Ovary (tissue), 9 donors: ENCODE data around the gene SZT2. TPM values are rescaled to one million over a fixed set of nuclear protein-coding genes. Genes with fewer than 3 reads are reported as not detected.

Experiments used
- DNase-seq, 5 donors: peaks; one replicate each; pipeline ENCODE4 v3.0.0-alpha.2; 2019 to 2020
- H3K27ac ChIP-seq, 2 donors: fragments of 200-600 bp; one replicate each; pipeline versions ENCODE4 v1.5.1 to v1.8.0; 2019 to 2022
- H3K27me3 ChIP-seq: fragments of 200-600 bp; one replicate; pipeline ENCODE4 v1.8.0; 2022
- H3K36me3 ChIP-seq: fragments of 200-600 bp; sonication (generic); one replicate; pipeline ENCODE4 v1.5.1; 2019
- H3K4me1 ChIP-seq: one replicate; pipeline ENCODE4 v1.8.1; 2013; ENCODE audit warnings: mild to moderate bottlenecking, moderate library complexity; ENCODE audit not compliant: insufficient read depth
- H3K4me3 ChIP-seq: fragments of 200-600 bp; sonication (generic); one replicate; pipeline ENCODE4 v1.5.1; 2017
- H3K9me3 ChIP-seq, 2 donors: fragments of 200-600 bp in 1 of 2; sonication (generic) in 1 of 2; one replicate each; pipeline versions ENCODE4 v1.5.1 to v1.8.1; 2013 to 2019; ENCODE audit warnings: mild to moderate bottlenecking in 1 of 2, moderate library complexity in 1 of 2
- EP300 ChIP-seq: sonication (generic); formaldehyde crosslinking; IDR thresholded peaks from one replicate; pipeline ENCODE4 v1.6.1; 2017; ENCODE audit warnings: antibody characterized with exemption
- POLR2A ChIP-seq: fragments of 450-650 bp; IDR thresholded peaks from one replicate; pipeline ENCODE4 v1.6.1; 2017; ENCODE audit warnings: antibody characterized with exemption, mild to moderate bottlenecking, moderate library complexity
- WGBS, 3 donors: extraction: QIAGEN DNeasy Blood & Tissue Kit in 1 of 3; methylation state at CpG; one replicate each; pipeline versions ENCODE4 v1.1.5 to v1.1.7; 2013 to 2017; 5-methylcytosine and 5-hydroxymethylcytosine counted together
- intact Hi-C, 4 donors: fragments of 100-400 bp; cut with DNase I; formaldehyde crosslinking; loops; one replicate each; pipeline versions ENCODE4 v1.11.0 to v1.15.1; 2022 to 2023
- polyA plus RNA-seq, 2 donors: library from polyadenylated mRNA; stranded (reverse); fragments of 200-250 nt in 1 of 2; fragments of 350-450 nt in 1 of 2; fragmentation: Illumina TruSeq in 1 of 2; extraction: RNeasy Lipid Tissue Mini Kit (QIAGEN cat#74804) in 1 of 2; gene quantifications; one replicate each; pipeline ENCODE4 v1.2.3, GENCODE V29; 2013 to 2014
- total RNA-seq, 7 donors: library from RNA; depleted of rRNA in 2 of 7; stranded (reverse); fragments of >200 nt in 2 of 7; fragmentation: NEBNext Ultra II Directional in 3 of 7; extraction: Animal tissue kit (Norgen Biotek cat#: 25700) in 3 of 7; gene quantifications; one replicate each; pipeline versions ENCODE4 v1.1.0 to v1.2.4, GENCODE V29; 2016 to 2023
- TF ChIP-seq, protein P1 (sequence below), 3 donors: fragments of 450-650 bp in 2 of 3; fragments of 200-600 bp in 1 of 3; IDR thresholded peaks; one replicate each; pipeline versions ENCODE4 v1.5.1 to v1.8.0; 2016 to 2022; ENCODE audit warnings: antibody characterized with exemption in 3 of 3, mild to moderate bottlenecking in 1 of 3
- donor health status: DM: no; HTN: no; CAD: no; lungs with moderate emphysema.
- donor health status: DM: no; HTN: no; CAD: no.
- donor health status: Bipolar disorder and iron deficiency.
- donor health status: DM: yes; HTN: yes; CAD: no.
- donor health status: DM: no; HTN: no; CAD: no.
- donor health status: DM: yes; HTN: yes; CAD: no.

SZT2 gene
- total and polyA plus RNA-seq, 9 donors, result 16.8 to 89.3 (median 49.8) TPM

DNA sequence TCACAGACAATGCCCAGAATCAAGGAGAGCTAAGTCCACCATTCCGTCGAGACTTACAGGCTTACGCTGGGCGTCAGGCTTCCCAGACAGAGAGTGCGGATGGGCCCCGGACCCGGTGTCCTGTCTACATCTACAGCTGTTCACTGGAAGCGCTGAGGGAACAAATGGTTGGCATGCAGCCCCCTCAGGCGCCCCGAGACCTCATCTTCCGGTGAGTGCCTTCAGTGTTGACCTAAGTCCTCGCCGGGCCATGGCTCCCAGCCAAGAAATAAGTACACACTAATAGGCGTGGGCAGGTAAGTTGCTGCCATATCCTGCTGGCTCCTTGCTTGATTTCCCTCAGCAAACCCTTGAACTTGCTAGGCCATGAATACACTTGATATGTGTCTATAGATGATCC is 37.8 kb downstream of the SZT2 start:
- 80 to 86% (median 85%) methylated on average over 14 of the region's 14 CpGs for WGBS, 3 donors
- Histone ChIP-seq H3K4me1 (no peaks in the 10 kb centered on the region), H3K9me3 (no peaks in the 10 kb centered on the region), H3K4me3 (no peak overlapping the region), H3K27ac (no peak overlapping the region), H3K36me3 (no peaks in the 10 kb centered on the region), H3K27me3 (no peaks in the 10 kb centered on the region)
- intact Hi-C loops, result no loop called here
- DNase-seq, result no peak
- TF ChIP-seq, protein P1, sequence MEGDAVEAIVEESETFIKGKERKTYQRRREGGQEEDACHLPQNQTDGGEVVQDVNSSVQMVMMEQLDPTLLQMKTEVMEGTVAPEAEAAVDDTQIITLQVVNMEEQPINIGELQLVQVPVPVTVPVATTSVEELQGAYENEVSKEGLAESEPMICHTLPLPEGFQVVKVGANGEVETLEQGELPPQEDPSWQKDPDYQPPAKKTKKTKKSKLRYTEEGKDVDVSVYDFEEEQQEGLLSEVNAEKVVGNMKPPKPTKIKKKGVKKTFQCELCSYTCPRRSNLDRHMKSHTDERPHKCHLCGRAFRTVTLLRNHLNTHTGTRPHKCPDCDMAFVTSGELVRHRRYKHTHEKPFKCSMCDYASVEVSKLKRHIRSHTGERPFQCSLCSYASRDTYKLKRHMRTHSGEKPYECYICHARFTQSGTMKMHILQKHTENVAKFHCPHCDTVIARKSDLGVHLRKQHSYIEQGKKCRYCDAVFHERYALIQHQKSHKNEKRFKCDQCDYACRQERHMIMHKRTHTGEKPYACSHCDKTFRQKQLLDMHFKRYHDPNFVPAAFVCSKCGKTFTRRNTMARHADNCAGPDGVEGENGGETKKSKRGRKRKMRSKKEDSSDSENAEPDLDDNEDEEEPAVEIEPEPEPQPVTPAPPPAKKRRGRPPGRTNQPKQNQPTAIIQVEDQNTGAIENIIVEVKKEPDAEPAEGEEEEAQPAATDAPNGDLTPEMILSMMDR (IDR thresholded peaks at IDR 0.05), result no peak
- no peak for TF ChIP-seq POLR2A
- TF ChIP-seq EP300, result no peak

DNA sequence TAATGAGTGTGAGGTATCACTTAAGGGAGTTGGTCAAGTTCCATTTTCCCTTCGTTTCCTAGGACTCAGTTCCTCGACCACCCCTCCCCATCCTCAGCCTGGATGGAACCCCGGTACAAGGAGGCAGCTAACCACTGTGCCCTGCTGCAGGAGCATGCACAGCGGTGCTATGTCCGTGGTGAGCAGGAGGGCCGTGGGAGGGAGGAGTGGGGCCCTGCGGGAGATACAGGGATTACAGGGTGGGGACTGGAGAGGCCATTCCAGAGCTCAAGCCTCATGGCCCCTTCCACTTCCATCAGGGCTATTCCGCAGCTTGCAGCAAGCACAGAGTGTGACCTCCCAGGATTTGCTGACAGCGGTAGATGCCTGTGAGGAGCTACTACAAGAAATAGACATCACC is 38.2 kb downstream of the SZT2 start:
- no peaks in the 10 kb centered on the region for H3K9me3 ChIP-seq
- H3K27me3 ChIP-seq, result no peaks in the 10 kb centered on the region
- no peak overlapping the region for H3K27ac ChIP-seq
- no peak for DNase-seq
- no peaks in the 10 kb centered on the region for H3K36me3 ChIP-seq
- intact Hi-C loops, result no loop called here
- H3K4me3 ChIP-seq, result no peak overlapping the region
- TF ChIP-seq EP300 (no peak), POLR2A (no peak)
- TF ChIP-seq, protein P1 (IDR thresholded peaks at IDR 0.05), result no peak
- no peaks in the 10 kb centered on the region for H3K4me1 ChIP-seq
- WGBS, 3 donors, result 74 to 82% (median 74%) methylated on average over 9 of the region's 9 CpGs

DNA sequence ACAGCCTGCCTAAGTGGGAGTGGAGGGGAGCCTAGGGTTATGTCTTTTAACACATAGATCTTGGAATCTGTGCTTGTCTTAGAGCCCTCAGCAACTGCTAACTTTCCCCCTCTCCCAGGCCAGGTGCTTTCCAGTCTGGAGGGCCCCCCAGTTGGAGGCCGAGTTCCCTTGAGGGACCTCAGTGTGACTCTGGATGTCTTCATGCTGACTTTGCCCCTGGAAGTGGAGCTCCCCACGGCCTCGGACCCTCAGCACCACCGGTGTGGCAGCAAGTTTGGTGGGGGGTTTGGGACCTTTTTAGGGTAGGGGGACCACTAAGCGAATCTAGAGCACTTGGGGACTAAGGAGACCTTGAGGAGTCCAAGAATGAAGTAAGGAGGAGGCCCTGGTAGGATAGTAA is 41.1 kb downstream of the SZT2 start:
- intact Hi-C loops, result no loop called here
- H3K27me3 ChIP-seq, result no peaks in the 10 kb centered on the region
- no peaks in the 10 kb centered on the region for H3K4me1 ChIP-seq
- TF ChIP-seq POLR2A (no peak), EP300 (no peak)
- TF ChIP-seq, protein P1 (IDR thresholded peaks at IDR 0.05), result no peak
- no peak overlapping the region for H3K4me3 ChIP-seq
- 92 to 95% (median 94%) methylated on average over 5 of the region's 5 CpGs for WGBS, 3 donors
- H3K36me3 ChIP-seq, result no peaks in the 10 kb centered on the region
- no peak overlapping the region for H3K27ac ChIP-seq
- H3K9me3 ChIP-seq, result no peaks in the 10 kb centered on the region
- DNase-seq, result no peak

DNA sequence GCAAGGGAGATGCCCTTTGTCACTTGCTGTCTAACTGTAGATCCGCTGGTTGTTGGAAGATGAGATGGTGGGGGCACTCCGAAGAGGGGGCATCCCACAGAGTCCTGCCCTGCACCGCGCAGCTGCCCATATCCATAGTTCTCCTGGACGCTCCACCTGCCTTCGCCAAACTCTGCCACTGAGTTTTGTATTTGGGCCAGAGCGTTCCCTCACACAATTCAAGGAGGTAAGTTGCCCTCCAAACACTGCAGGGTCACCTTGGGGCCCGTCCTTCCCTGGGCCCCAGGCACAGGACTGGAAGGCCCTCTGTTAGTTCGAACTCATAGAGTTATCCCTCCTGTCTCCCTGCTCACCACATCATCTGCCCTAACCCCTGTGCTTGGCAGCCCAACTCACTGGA is 42.0 kb downstream of the SZT2 start:
- TF ChIP-seq, protein P1 (IDR thresholded peaks at IDR 0.05), result no peak
- no peak for TF ChIP-seq EP300
- Histone ChIP-seq H3K27ac (no peak overlapping the region), H3K4me1 (peaks cover 5% of the 10 kb centered on the region), H3K36me3 (no peaks in the 10 kb centered on the region), H3K27me3 (no peaks in the 10 kb centered on the region), H3K4me3 (no peak overlapping the region), H3K9me3 (no peaks in the 10 kb centered on the region)
- intact Hi-C loops, result no loop called here
- 92 to 94% (median 93%) methylated on average over 9 of the region's 9 CpGs for WGBS, 3 donors
- DNase-seq, result no peak
